Heart right ventricle (tissue), 16 donors: ENCODE results near the gene MYLK4. TPM values are rescaled to one million over a fixed set of nuclear protein-coding genes. Genes with fewer than 3 reads are reported as not detected.

ENCODE experiments used
- ATAC-seq, 8 donors: fragments of 200-7000 bp; cut with Tn5 transposase; one replicate each; pipeline ENCODE4 v1.9.1; 2020; ENCODE audit warnings: mild to moderate bottlenecking in 8 of 8, moderate library complexity in 8 of 8, moderate number of reproducible peaks in 1 of 8
- DNase-seq, 2 donors: peaks; one replicate each; pipeline ENCODE4 v3.0.0-alpha.2; 2020
- H3K27ac ChIP-seq, 10 donors: fragments of 200-600 bp; sonication (generic) in 2 of 10; one replicate each; pipeline versions ENCODE4 v1.5.0 to v1.8.0; 2020 to 2022; ENCODE audit warnings: mild to moderate bottlenecking in 3 of 10
- H3K27me3 ChIP-seq, 7 donors: fragments of 200-600 bp; one replicate each; pipeline ENCODE4 v1.8.0; 2021 to 2022; ENCODE audit warnings: mild to moderate bottlenecking in 2 of 7
- H3K36me3 ChIP-seq, 9 donors: fragments of 200-600 bp; sonication (generic) in 1 of 9; one replicate each; pipeline versions ENCODE4 v1.5.0 to v1.8.0; 2020 to 2022; ENCODE audit warnings: mild to moderate bottlenecking in 2 of 9
- H3K4me1 ChIP-seq, 9 donors: fragments of 200-600 bp; sonication (generic) in 1 of 9; one replicate each; pipeline versions ENCODE4 v1.5.0 to v1.8.0; 2020 to 2022; ENCODE audit warnings: mild to moderate bottlenecking in 4 of 9
- H3K4me3 ChIP-seq, 10 donors: fragments of 200-600 bp; sonication (generic) in 2 of 10; one replicate each; pipeline versions ENCODE4 v1.5.0 to v1.8.0; 2020 to 2022; ENCODE audit warnings: mild to moderate bottlenecking in 7 of 10, moderate library complexity in 2 of 10
- H3K9me3 ChIP-seq, 11 donors: fragments of 200-600 bp in 10 of 11; sonication (generic) in 2 of 11; one replicate each; pipeline versions ENCODE4 v1.5.0 to v1.8.0; 2013 to 2022; ENCODE audit warnings: mild to moderate bottlenecking in 2 of 11, control low read depth in 1 of 11, moderate library complexity in 1 of 11
- CTCF ChIP-seq, 9 donors: fragments of 200-600 bp; sonication (generic) in 2 of 9; IDR thresholded peaks; one replicate each; pipeline versions ENCODE4 v1.5.0 to v1.8.0; 2021 to 2022; ENCODE audit warnings: antibody characterized with exemption in 9 of 9, mild to moderate bottlenecking in 5 of 9, moderate library complexity in 1 of 9
- WGBS, 2 donors: extraction: QIAGEN DNeasy Blood & Tissue Kit; methylation state at CpG; one replicate each; pipeline ENCODE4 v1.1.7; 2013; ENCODE audit warnings: inconsistent platforms in 1 of 2; 5-methylcytosine and 5-hydroxymethylcytosine counted together
- intact Hi-C, 10 donors: fragments of 100-400 bp; cut with DNase I; formaldehyde crosslinking; loops; one replicate each; pipeline versions ENCODE4 v1.11.1 to v1.14.2; 2022
- polyA plus RNA-seq, 2 donors: library from polyadenylated mRNA; stranded (reverse); fragments of 200-250 nt; gene quantifications; one replicate each; pipeline ENCODE4 v1.2.3, GENCODE V29; 2013
- total RNA-seq, 10 donors: library from RNA; stranded (reverse); fragmentation: NEBNext Ultra II Directional in 3 of 10; extraction: Animal tissue kit (Norgen Biotek cat#: 25700) in 3 of 10; gene quantifications; one replicate each; pipeline versions ENCODE4 v1.2.1 to v1.2.4, GENCODE V29; 2021 to 2023
- donor health status: Arrhythmogenic right ventricular cardiomyopathy.
- donor health status: ischemic (EF 13 %, LVEDD 7.1; RV severe dilation, severe dysfunction).
- donor health status: healthy with polysubstance abuse.
- donor health status: DM: no; HTN: yes; CAD: no.
- donor health status: DM: no; HTN: no; CAD: no.
- donor health status: ischemic (EF 25% LVEDD 6.9; RV normal size, moderate dysfunction).
- donor health status: ischemic (EF 25% LVEDD 5.7; RV mildly dilated, moderate dysfunction).
- donor health status: healthy.
- donor health status: DM: yes; HTN: yes; CAD: no.
- donor health status: Ischemic cardiomyopathy.
- donor health status: ischemic (EF 35%, LVEDD 5.7; RV mildly dilated, moderate dysfunction).
- donor health status: nonischemic (EF 11% LVEDD 7.7; RV severe dilation, severe dysfunction).
- donor health status: DM: yes; HTN: yes; CAD: no.
- donor health status: PGD.
- donor health status: ischemic (EF 29% LVEDD 5.4; RV normal size, mild dysfunction).
- donor health status: nonischemic (EF 23%, LVEDD 6.1; RV moderate dilation, normal function).

Gene MYLK4
- total and polyA plus RNA-seq, 12 donors, result 0.13 to 2.5 (median 0.92) TPM

GRCh38 chr6:2653369-2654032, 97.2 kb downstream of the MYLK4 start:
- 69 to 96% methylated on average over 1 of the region's 1 CpG for WGBS, 2 donors
- no peaks in the 10 kb centered on the region for H3K36me3 ChIP-seq
- no peak overlapping the region for H3K27ac ChIP-seq
- DNase-seq, result no peak
- H3K4me3 ChIP-seq, result no peak overlapping the region
- ATAC-seq, result no peak
- TF ChIP-seq CTCF (IDR thresholded peaks at IDR 0.05), result no peak
- intact Hi-C loops, result no loop called here
- H3K9me3 ChIP-seq, result peaks cover 0 to 19% (median 0%) of the 10 kb centered on the region in 11 donors
- peaks cover 0 to 14% (median 0%) of the 10 kb centered on the region in 9 donors for H3K4me1 ChIP-seq
- H3K27me3 ChIP-seq, result no peaks in the 10 kb centered on the region

DNA sequence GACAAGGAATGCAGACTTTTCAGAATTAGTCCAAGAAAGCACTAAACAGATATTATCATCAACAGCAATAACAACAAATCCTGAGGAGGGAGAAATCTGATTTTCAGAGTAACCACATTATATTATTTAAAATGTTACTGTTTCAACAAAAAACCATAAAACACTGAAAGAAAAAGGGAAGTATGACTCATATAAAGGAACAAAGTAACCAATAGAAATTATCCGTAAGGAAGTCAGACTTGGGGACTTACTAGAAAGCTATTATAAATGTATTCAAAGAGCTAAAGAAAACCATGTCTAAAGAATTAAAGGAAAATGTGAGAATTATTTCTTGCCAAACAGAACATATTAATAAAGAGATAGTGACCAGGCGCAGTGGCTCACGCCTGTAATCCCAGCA, 98.1 kb downstream of the MYLK4 start:
- no peak for TF ChIP-seq CTCF (IDR thresholded peaks at IDR 0.05)
- Histone ChIP-seq H3K9me3 (peaks cover 0 to 19% (median 0%) of the 10 kb centered on the region in 11 donors), H3K27me3 (no peaks in the 10 kb centered on the region), H3K4me1 (peaks cover 0 to 14% (median 0%) of the 10 kb centered on the region in 9 donors), H3K27ac (no peak overlapping the region), H3K36me3 (no peaks in the 10 kb centered on the region), H3K4me3 (no peak overlapping the region)
- ATAC-seq, result no peak
- 62 to 95% methylated on average over 3 of the region's 3 CpGs for WGBS, 2 donors
- DNase-seq, result no peak
- intact Hi-C loops, result no loop called here

- H3K36me3 ChIP-seq, result no peaks in the 10 kb centered on the region
- peaks cover 0 to 19% (median 0%) of the 10 kb centered on the region in 11 donors for H3K9me3 ChIP-seq
- H3K27me3 ChIP-seq, result peaks cover 0 to 1% (median 0%) of the 10 kb centered on the region in 7 donors
- no peak for TF ChIP-seq CTCF (IDR thresholded peaks at IDR 0.05)
- H3K4me1 ChIP-seq, result peaks cover 0 to 14% (median 0%) of the 10 kb centered on the region in 9 donors
- DNase-seq, result no peak
- ATAC-seq, result no peak
- no peak overlapping the region for H3K27ac ChIP-seq
- no peak overlapping the region for H3K4me3 ChIP-seq
- intact Hi-C loops, result no loop called here
- 81 to 91% methylated on average over 3 of the region's 3 CpGs for whole genome bisulfite sequencing, 2 donors
Measured at GRCh38 chr6:2651961-2652360, 98.8 kb downstream of the MYLK4 start.

DNA sequence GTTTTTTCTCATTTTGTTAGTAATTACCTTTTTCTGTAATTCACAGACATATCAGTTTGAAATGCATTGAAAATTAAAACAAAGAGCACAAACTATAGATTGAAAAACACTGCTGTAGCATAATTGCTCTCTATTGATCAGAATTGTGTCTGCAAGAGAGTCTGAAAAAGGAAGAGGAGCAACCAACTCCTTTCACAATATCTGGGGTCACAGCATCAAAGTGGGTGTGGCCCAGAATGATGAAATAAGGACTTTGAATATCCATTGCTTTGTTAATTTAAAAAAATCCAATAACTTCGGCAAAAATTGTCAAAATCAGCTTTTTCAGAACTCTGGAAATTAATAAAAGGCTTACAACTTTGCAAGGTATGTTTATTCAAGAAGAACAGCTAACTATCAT, 99.2 kb downstream of the MYLK4 start:
- H3K36me3 ChIP-seq, result no peaks in the 10 kb centered on the region
- intact Hi-C loops, result no loop called here
- DNase-seq (no peak), ATAC-seq (no peak)
- H3K27me3 ChIP-seq, result peaks cover 0 to 6% (median 0%) of the 10 kb centered on the region in 7 donors
- no peak overlapping the region for H3K27ac ChIP-seq
- 85 to 88% methylated on average over 1 of the region's 1 CpG for WGBS, 2 donors
- H3K4me3 ChIP-seq, result no peak overlapping the region
- peaks cover 0 to 19% (median 0%) of the 10 kb centered on the region in 11 donors for H3K9me3 ChIP-seq
- peaks cover 0 to 14% (median 0%) of the 10 kb centered on the region in 9 donors for H3K4me1 ChIP-seq
- TF ChIP-seq CTCF (IDR thresholded peaks at IDR 0.05), result no peak
